H9 (cell line): ENCODE measurements around the gene POU2AF3. TPM values are rescaled to one million over a fixed set of nuclear protein-coding genes. Genes with fewer than 3 reads are reported as not detected.

Experiments
- DNase-seq: peaks from one replicate; pipeline ENCODE4 v3.0.0-alpha.2; 2017
- H2AFZ ChIP-seq: one replicate; pipeline ENCODE4 v1.6.1; 2013; ENCODE audit warnings: mild to moderate bottlenecking, low read length, control low read depth, moderate library complexity
- H2AK5ac ChIP-seq: 2 replicates; pipeline ENCODE4 v1.6.1; 2013; ENCODE audit warnings: low read length, control low read depth, mixed read lengths; ENCODE audit not compliant: insufficient read length
- H2BK120ac ChIP-seq: one replicate; pipeline ENCODE4 v1.6.1; 2013; ENCODE audit warnings: low read depth, mild to moderate bottlenecking, low read length, control low read depth, inconsistent platforms; ENCODE audit not compliant: poor library complexity, severe bottlenecking
- H2BK12ac ChIP-seq: 2 replicates; pipeline ENCODE4 v1.6.1; 2013; ENCODE audit warnings: low read length, control low read depth, mixed read lengths, low read depth; ENCODE audit not compliant: insufficient read length
- H2BK15ac ChIP-seq: 2 replicates; pipeline ENCODE4 v1.6.1; 2013; ENCODE audit warnings: low read depth, low read length, control low read depth
- H2BK20ac ChIP-seq: one replicate; pipeline ENCODE4 v1.6.1; 2013; ENCODE audit warnings: low read depth, mild to moderate bottlenecking, low read length, control low read depth, inconsistent platforms; ENCODE audit not compliant: poor library complexity, severe bottlenecking
- H2BK5ac ChIP-seq: 2 replicates; pipeline ENCODE4 v1.6.1; 2013; ENCODE audit warnings: low read length, control low read depth, mixed read lengths; ENCODE audit not compliant: insufficient read length
- H3K14ac ChIP-seq: 2 replicates; pipeline ENCODE4 v1.6.1; 2013; ENCODE audit warnings: low read length, control low read depth; ENCODE audit not compliant: insufficient read depth
- H3K18ac ChIP-seq: 2 replicates; pipeline ENCODE4 v1.6.1; 2013; ENCODE audit warnings: low read depth, mild to moderate bottlenecking, mixed read lengths, low read length, control low read depth; ENCODE audit not compliant: insufficient read length
- H3K23ac ChIP-seq: 2 replicates; pipeline ENCODE4 v1.6.1; 2013; ENCODE audit warnings: low read length, control low read depth, mixed read lengths, low read depth; ENCODE audit not compliant: insufficient read length
- H3K23me2 ChIP-seq: 2 replicates; pipeline ENCODE4 v1.6.1; 2013; ENCODE audit warnings: low read depth, mild to moderate bottlenecking, mixed read lengths, low read length, control low read depth; ENCODE audit not compliant: insufficient read length, poor library complexity, severe bottlenecking
- H3K27ac ChIP-seq: 2 replicates; pipeline ENCODE4 v1.5.1; 2013; ENCODE audit warnings: low read length, control low read depth, mixed read lengths, low read depth; ENCODE audit not compliant: insufficient read length
- H3K27me3 ChIP-seq: 2 replicates; pipeline ENCODE4 v1.6.1; 2013; ENCODE audit warnings: low read length, control low read depth, inconsistent platforms; ENCODE audit not compliant: insufficient read depth
- H3K4ac ChIP-seq: 2 replicates; pipeline ENCODE4 v1.6.1; 2013; ENCODE audit warnings: low read depth, mild to moderate bottlenecking, control low read depth, inconsistent platforms, low read length, moderate library complexity
- H3K4me1 ChIP-seq: 2 replicates; pipeline ENCODE4 v1.6.1; 2013; ENCODE audit warnings: low read length, control low read depth, inconsistent platforms; ENCODE audit not compliant: insufficient read depth
- H3K4me2 ChIP-seq: 2 replicates; pipeline ENCODE4 v1.6.1; 2013; ENCODE audit warnings: low read length, control low read depth, mixed read lengths; ENCODE audit not compliant: insufficient read length, insufficient read depth
- H3K56ac ChIP-seq: 2 replicates; pipeline ENCODE4 v1.6.1; 2013; ENCODE audit warnings: low read depth, mild to moderate bottlenecking, mixed read lengths, low read length, control low read depth; ENCODE audit not compliant: insufficient read length
- H3K79me1 ChIP-seq: 2 replicates; pipeline ENCODE4 v1.6.1; 2013; ENCODE audit warnings: low read depth, mild to moderate bottlenecking, moderate library complexity, low read length, control low read depth, inconsistent platforms; ENCODE audit not compliant: insufficient read depth, poor library complexity, severe bottlenecking
- H3K79me2 ChIP-seq: 2 replicates; pipeline ENCODE4 v1.6.1; 2013; ENCODE audit warnings: low read length, control low read depth, inconsistent platforms; ENCODE audit not compliant: insufficient read depth
- H3K9ac ChIP-seq: 2 replicates; pipeline ENCODE4 v1.6.1; 2013; ENCODE audit warnings: low read length, control low read depth, mixed read lengths; ENCODE audit not compliant: insufficient read length; ENCODE audit errors: extremely low read depth
- H3K9me3 ChIP-seq: one replicate; pipeline ENCODE4 v1.6.1; 2013; ENCODE audit warnings: low read depth, low read length, inconsistent platforms; ENCODE audit not compliant: control insufficient read depth
- H3T11ph ChIP-seq: one replicate; pipeline ENCODE4 v1.6.1; 2013; ENCODE audit warnings: mild to moderate bottlenecking, low read length, control low read depth, inconsistent platforms
- H4K20me1 ChIP-seq: one replicate; pipeline ENCODE4 v1.6.1; 2013; ENCODE audit not compliant: control insufficient read depth, insufficient read length, insufficient read depth
- H4K5ac ChIP-seq: 2 replicates; pipeline ENCODE4 v1.6.1; 2013; ENCODE audit warnings: low read depth, mild to moderate bottlenecking, mixed read lengths, low read length, control low read depth; ENCODE audit not compliant: insufficient read length
- H4K8ac ChIP-seq: replicated peaks from 2 replicates; pipeline ENCODE4 v1.6.1; 2013; ENCODE audit warnings: low read length, control low read depth, mixed read lengths, low read depth; ENCODE audit not compliant: insufficient read length
- H4K91ac ChIP-seq: 2 replicates; pipeline ENCODE4 v1.6.1; 2013; ENCODE audit warnings: low read depth, mild to moderate bottlenecking, moderate library complexity, mixed read lengths, low read length, control low read depth; ENCODE audit not compliant: insufficient read length
- H3K27ac Mint-ChIP-seq, 3 experiments: 2 replicates in 2 of 3; 3 replicates in 1 of 3; pipeline ENCODE4 v1.8.0; 2020 to 2021; ENCODE audit warnings: mixed read lengths in 3 of 3, mild to moderate bottlenecking in 1 of 3, moderate library complexity in 1 of 3
- H3K27me3 Mint-ChIP-seq: 2 replicates; pipeline ENCODE4 v1.8.0; 2021; ENCODE audit warnings: low read depth, mild to moderate bottlenecking, moderate library complexity, mixed read lengths
- H3K36me3 Mint-ChIP-seq, 3 experiments: 2 replicates in 2 of 3; 3 replicates in 1 of 3; pipeline ENCODE4 v1.8.0; 2020 to 2021; ENCODE audit warnings: low read depth in 3 of 3, mixed read lengths in 3 of 3; ENCODE audit not compliant: insufficient read depth in 1 of 3
- H3K4me1 Mint-ChIP-seq, 2 experiments: 2 replicates each; pipeline ENCODE4 v1.8.0; 2020; ENCODE audit warnings: mixed read lengths in 2 of 2
- H3K4me3 Mint-ChIP-seq, 2 experiments: 2 replicates in 1 of 2; 3 replicates in 1 of 2; pipeline ENCODE4 v1.8.0; 2020 to 2021; ENCODE audit warnings: mild to moderate bottlenecking in 2 of 2, mixed read lengths in 2 of 2, moderate library complexity in 1 of 2
- H3K9me3 Mint-ChIP-seq, 2 experiments: 2 replicates in 1 of 2; 3 replicates in 1 of 2; pipeline ENCODE4 v1.8.0; 2020; ENCODE audit warnings: mild to moderate bottlenecking in 2 of 2, mixed read lengths in 2 of 2, moderate library complexity in 1 of 2
- WGBS: extraction: QIAGEN DNeasy Blood & Tissue Kit; methylation state at CpG from one replicate; pipeline ENCODE4 v1.1.7; 2013; ENCODE audit warnings: missing lambda C conversion rate, low lambda C conversion rate, mixed read lengths; ENCODE audit not compliant: insufficient read length; ENCODE audit errors: extremely low coverage; 5-methylcytosine and 5-hydroxymethylcytosine counted together
- total RNA-seq: library from RNA; stranded (reverse); gene quantifications from 2 replicates; pipeline ENCODE4 v1.2.1, GENCODE V29; 2021
- TF ChIP-seq, protein P1 (sequence below): fragments of 200-600 bp; sonication (generic); conservative IDR thresholded peaks from 3 replicates; pipeline ENCODE4 v1.8.0; 2021; ENCODE audit warnings: antibody characterized with exemption, mild to moderate bottlenecking

Gene POU2AF3
- total RNA-seq, 1 experiment from 2014 or later, result 0.52 TPM

DNA sequence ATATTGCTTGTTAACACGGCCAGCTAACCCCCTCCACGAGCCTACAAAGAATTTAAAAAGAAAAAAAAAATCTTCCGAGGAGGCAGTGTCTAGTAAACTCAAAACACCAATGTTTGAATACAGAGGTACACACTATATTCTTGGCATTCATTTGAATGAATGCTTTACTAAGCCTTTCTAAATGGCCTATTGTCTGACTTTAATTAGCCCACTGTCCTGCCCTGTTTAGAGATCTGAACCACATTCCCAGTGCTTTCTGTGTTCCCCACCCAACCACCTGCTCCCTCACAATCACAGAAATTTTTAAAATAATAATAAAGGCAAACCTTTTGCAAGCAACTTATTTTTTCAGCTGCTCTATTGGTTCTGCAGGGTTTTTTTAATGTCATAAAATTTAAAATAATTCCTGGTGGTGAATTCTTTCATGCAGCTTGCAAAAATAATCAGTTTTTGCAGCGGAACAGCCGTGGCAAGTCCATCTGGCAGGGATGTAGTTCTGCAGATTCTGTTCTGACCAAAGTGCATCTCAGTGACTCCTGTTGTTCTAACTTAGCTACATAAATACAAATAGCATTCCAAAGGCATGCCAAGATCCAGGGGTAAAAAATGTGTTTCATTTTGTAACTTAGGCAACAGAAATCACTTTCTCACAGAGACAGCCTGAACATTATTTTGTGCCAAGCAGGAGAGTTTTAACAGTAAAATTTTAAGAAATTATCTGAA lies 29.0 kb upstream of the POU2AF3 start:
- no peak overlapping the region for H3K27ac Mint-ChIP-seq
- H2BK120ac ChIP-seq, result no peak overlapping the region
- peaks cover 2% of the 10 kb centered on the region; the same call in 1 of the 2 replicates for H3K27me3 Mint-ChIP-seq
- no peaks in the 10 kb centered on the region for H3K36me3 Mint-ChIP-seq
- no peak overlapping the region for H3K14ac ChIP-seq
- H3K27me3 ChIP-seq, result no peaks in the 10 kb centered on the region
- no peak overlapping the region for H2AK5ac ChIP-seq
- H3K4me3 Mint-ChIP-seq, result no peak overlapping the region
- TF ChIP-seq, protein P1, sequence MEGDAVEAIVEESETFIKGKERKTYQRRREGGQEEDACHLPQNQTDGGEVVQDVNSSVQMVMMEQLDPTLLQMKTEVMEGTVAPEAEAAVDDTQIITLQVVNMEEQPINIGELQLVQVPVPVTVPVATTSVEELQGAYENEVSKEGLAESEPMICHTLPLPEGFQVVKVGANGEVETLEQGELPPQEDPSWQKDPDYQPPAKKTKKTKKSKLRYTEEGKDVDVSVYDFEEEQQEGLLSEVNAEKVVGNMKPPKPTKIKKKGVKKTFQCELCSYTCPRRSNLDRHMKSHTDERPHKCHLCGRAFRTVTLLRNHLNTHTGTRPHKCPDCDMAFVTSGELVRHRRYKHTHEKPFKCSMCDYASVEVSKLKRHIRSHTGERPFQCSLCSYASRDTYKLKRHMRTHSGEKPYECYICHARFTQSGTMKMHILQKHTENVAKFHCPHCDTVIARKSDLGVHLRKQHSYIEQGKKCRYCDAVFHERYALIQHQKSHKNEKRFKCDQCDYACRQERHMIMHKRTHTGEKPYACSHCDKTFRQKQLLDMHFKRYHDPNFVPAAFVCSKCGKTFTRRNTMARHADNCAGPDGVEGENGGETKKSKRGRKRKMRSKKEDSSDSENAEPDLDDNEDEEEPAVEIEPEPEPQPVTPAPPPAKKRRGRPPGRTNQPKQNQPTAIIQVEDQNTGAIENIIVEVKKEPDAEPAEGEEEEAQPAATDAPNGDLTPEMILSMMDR, result no peak
- no peak overlapping the region for H3T11ph ChIP-seq
- H2BK15ac ChIP-seq, result no peak overlapping the region
- WGBS, result no CpG with 5 or more reads among the region's 5 CpGs
- no peak overlapping the region for H3K4ac ChIP-seq
- H3K4me1 Mint-ChIP-seq, result no peaks in the 10 kb centered on the region
- no peaks in the 10 kb centered on the region for H4K20me1 ChIP-seq
- H4K91ac ChIP-seq, result no peak overlapping the region
- no peaks in the 10 kb centered on the region for H3K4me1 ChIP-seq
- no peak overlapping the region for H2BK20ac ChIP-seq
- no peak overlapping the region for H3K27ac ChIP-seq
- no peak overlapping the region for H3K4me2 ChIP-seq
- H3K9ac ChIP-seq, result no peak overlapping the region
- DNase-seq, result no peak
- no peak overlapping the region for H4K5ac ChIP-seq
- no peak overlapping the region for H3K23ac ChIP-seq
- no peaks in the 10 kb centered on the region for H3K9me3 ChIP-seq
- no peaks in the 10 kb centered on the region for H3K23me2 ChIP-seq
- H2BK5ac ChIP-seq, result no peak overlapping the region
- no peak overlapping the region for H2BK12ac ChIP-seq
- no peak overlapping the region for H3K56ac ChIP-seq
- no peaks in the 10 kb centered on the region for H3K79me1 ChIP-seq
- no peak overlapping the region for H2AFZ ChIP-seq
- H4K8ac ChIP-seq, result no peak overlapping the region
- H3K9me3 Mint-ChIP-seq, result no peaks in the 10 kb centered on the region
- H3K18ac ChIP-seq, result no peak overlapping the region
- H3K79me2 ChIP-seq, result no peaks in the 10 kb centered on the region
